ENCODE measurements around the gene HOXB5.

HOXB5 gene

DNA sequence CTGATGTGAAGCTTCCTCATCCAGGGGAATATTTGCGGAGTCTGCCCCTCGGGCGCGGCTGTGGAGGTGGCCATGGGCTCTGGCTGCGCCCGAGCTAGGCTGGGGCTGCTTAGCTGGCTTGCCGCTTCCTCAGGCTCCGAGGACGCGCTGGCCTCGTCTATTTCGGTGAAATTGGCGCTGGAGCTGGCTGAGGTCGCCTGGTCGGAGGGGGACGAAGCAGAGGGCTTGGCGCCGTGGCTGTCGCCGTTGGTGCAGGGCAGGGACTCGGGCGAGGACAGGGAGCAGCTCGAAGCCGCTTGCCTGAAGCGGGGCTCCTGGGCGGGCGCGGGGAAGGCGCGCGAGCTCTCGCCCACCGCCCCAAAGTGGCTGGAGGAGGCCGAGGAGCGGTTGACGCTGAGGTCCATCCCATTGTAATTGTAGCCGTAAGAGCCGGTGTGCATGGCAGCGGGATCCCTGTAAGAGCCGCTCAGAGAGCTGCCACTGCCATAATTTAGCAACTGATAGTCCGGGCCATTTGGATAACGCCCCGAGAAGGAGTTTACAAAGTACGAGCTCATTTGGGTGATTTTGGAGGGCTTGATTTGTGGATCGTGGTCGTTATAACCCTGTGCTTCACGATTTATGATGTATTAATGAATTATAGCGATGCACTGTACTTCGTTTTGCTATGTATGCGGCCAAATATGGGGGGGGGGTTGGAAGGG lies at the start of gene HOXB5:
HOXB5 (minus strand) TSS at position 654 of the 704 bp plus-strand sequence; CDS start at position 557, 97 bp downstream.
- Histone ChIP-seq H3K36me3 (ENCODE audit: control insufficient read depth in 2 of 2, insufficient read depth in 2 of 2, low read length in 2 of 2) (no peaks in the 10 kb centered on the region), H3K4me1 (ENCODE audit: control insufficient read depth, insufficient read depth, low read length) (peaks cover 54% of the 10 kb centered on the region), H3K27ac (ENCODE audit: low read length) (peak within 1 kb of the TSS; percentile 37), H3K9me3 (ENCODE audit: control insufficient read depth in 2 of 2, low read length in 2 of 2) (no peaks in the 10 kb centered on the region), H3K27me3 (ENCODE audit: control insufficient read depth in 1 of 2, insufficient read depth in 2 of 2, low read length in 2 of 2) (peaks cover 35 to 88% of the 10 kb centered on the region in 2 donors), H3K9ac (ENCODE audit: low read length in 2 of 2) (peak within 1 kb of the TSS; percentile 44 to 68), H3K4me3 (ENCODE audit: low read length in 2 of 2) (peak within 1 kb of the TSS; percentile 59 to 79)

DNA sequence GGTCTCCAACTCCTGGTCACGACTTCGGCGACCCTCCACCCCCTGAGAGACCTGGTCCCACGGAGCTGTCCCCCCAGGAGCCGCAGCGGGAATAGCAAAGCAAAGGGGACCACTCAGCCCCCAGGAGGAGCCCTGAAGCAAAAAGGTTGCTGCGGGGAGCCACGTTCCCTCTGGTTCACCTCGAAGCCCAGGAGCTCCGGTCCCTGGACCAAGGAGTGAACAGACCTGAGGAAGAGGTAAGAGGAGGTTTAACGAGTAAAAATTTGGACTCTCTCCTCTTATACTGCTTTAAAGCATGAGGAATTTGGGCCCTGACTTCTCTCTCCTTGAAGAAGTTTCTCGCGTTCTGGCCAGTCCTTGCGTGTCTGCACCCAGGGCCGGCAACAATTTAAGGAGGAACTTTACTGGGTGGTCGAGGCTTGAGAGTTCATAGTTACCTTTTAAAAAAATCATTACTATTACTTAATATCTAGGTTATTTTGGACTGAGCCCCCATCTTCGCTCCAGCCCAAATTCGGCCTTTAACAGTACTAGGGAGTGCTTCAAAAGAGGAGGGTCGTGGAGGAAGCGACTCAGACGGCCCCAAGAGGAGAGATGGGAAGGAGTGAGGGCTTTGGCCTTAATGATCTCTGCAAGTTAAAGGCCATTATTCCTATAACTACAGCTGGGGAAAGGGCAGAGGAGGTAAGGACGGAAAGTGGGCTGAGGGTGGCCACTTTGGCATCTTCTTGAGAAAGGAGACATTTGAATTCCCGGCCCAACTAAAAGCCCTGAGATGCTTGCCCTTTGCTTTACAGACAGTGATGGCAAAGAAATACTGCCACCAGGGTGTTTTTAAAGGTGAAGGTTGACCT lies 49.5 kb upstream of the HOXB5 start:
- H3K9ac ChIP-seq (ENCODE audit: low read length in 2 of 2): no peak overlapping the region
- no peak overlapping the region for H3K4me3 ChIP-seq (ENCODE audit: low read length in 2 of 2)
- no peaks in the 10 kb centered on the region for H3K9me3 ChIP-seq (ENCODE audit: control insufficient read depth in 2 of 2, low read length in 2 of 2)
- peaks cover 14% of the 10 kb centered on the region for H3K4me1 ChIP-seq (ENCODE audit: control insufficient read depth, insufficient read depth, low read length)
- H3K27me3 ChIP-seq (ENCODE audit: control insufficient read depth in 1 of 2, insufficient read depth in 2 of 2, low read length in 2 of 2): peaks cover 87 to 91% of the 10 kb centered on the region in 2 donors
- H3K36me3 ChIP-seq (ENCODE audit: control insufficient read depth in 2 of 2, insufficient read depth in 2 of 2, low read length in 2 of 2): no peaks in the 10 kb centered on the region
- H3K27ac ChIP-seq (ENCODE audit: low read length): no peak overlapping the region

- Histone ChIP-seq H3K27me3 (ENCODE audit: control insufficient read depth in 1 of 2, insufficient read depth in 2 of 2, low read length in 2 of 2) (peaks cover 87 to 91% of the 10 kb centered on the region in 2 donors), H3K9me3 (ENCODE audit: control insufficient read depth in 2 of 2, low read length in 2 of 2) (no peaks in the 10 kb centered on the region), H3K9ac (ENCODE audit: low read length in 2 of 2) (no peak overlapping the region), H3K36me3 (ENCODE audit: control insufficient read depth in 2 of 2, insufficient read depth in 2 of 2, low read length in 2 of 2) (no peaks in the 10 kb centered on the region), H3K4me3 (ENCODE audit: low read length in 2 of 2) (no peak overlapping the region), H3K4me1 (ENCODE audit: control insufficient read depth, insufficient read depth, low read length) (peaks cover 10% of the 10 kb centered on the region), H3K27ac (ENCODE audit: low read length) (no peak overlapping the region)
Observed at GRCh38 chr17:48642059-48642842, 48.7 kb upstream of the HOXB5 start.

DNA sequence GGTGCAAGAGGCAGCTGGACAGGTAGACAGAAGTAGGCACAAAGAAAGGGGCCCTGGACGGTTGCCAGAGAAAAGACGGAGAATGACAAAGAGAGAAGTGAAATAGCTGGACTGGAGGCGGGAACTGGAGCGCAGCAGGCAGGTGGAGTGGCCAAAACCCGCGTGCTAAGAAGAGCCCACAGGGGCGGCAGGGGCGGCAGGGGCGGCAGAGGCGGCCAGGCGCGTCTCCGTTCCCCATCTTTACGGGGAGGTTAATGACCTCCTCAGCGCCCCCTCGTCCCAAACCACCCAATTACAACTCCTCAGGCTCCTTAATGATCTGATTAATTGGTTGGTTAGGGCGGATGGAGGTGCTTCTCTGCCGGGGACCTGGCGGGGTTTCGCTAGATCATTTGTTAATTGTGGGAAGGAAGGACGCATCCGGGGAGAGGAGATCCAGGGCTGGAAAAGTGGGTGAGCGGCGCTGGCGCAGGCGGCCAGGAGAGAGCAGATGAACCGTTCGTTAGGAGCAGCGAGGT lies 48.0 kb upstream of the HOXB5 start:
- H3K36me3 ChIP-seq (ENCODE audit: control insufficient read depth in 2 of 2, insufficient read depth in 2 of 2, low read length in 2 of 2): no peaks in the 10 kb centered on the region
- no peak overlapping the region for H3K9ac ChIP-seq (ENCODE audit: low read length in 2 of 2)
- H3K4me1 ChIP-seq (ENCODE audit: control insufficient read depth, insufficient read depth, low read length): peaks cover 10% of the 10 kb centered on the region
- H3K4me3 ChIP-seq (ENCODE audit: low read length in 2 of 2): no peak overlapping the region
- no peak overlapping the region for H3K27ac ChIP-seq (ENCODE audit: low read length)
- H3K27me3 ChIP-seq (ENCODE audit: control insufficient read depth in 1 of 2, insufficient read depth in 2 of 2, low read length in 2 of 2): peaks cover 90 to 94% of the 10 kb centered on the region in 2 donors
- H3K9me3 ChIP-seq (ENCODE audit: control insufficient read depth in 2 of 2, low read length in 2 of 2): no peaks in the 10 kb centered on the region

- Histone ChIP-seq H3K27ac (ENCODE audit: low read length) (no peak overlapping the region), H3K4me1 (ENCODE audit: control insufficient read depth, insufficient read depth, low read length) (peaks cover 3% of the 10 kb centered on the region), H3K27me3 (ENCODE audit: control insufficient read depth in 1 of 2, insufficient read depth in 2 of 2, low read length in 2 of 2) (peaks cover 90 to 93% of the 10 kb centered on the region in 2 donors), H3K9me3 (ENCODE audit: control insufficient read depth in 2 of 2, low read length in 2 of 2) (no peaks in the 10 kb centered on the region), H3K4me3 (ENCODE audit: low read length in 2 of 2) (no peak overlapping the region), H3K9ac (ENCODE audit: low read length in 2 of 2) (no peak overlapping the region), H3K36me3 (ENCODE audit: control insufficient read depth in 2 of 2, insufficient read depth in 2 of 2, low read length in 2 of 2) (no peaks in the 10 kb centered on the region)
Observed at GRCh38 chr17:48640858-48641180, 47.2 kb upstream of the HOXB5 start.

DNA sequence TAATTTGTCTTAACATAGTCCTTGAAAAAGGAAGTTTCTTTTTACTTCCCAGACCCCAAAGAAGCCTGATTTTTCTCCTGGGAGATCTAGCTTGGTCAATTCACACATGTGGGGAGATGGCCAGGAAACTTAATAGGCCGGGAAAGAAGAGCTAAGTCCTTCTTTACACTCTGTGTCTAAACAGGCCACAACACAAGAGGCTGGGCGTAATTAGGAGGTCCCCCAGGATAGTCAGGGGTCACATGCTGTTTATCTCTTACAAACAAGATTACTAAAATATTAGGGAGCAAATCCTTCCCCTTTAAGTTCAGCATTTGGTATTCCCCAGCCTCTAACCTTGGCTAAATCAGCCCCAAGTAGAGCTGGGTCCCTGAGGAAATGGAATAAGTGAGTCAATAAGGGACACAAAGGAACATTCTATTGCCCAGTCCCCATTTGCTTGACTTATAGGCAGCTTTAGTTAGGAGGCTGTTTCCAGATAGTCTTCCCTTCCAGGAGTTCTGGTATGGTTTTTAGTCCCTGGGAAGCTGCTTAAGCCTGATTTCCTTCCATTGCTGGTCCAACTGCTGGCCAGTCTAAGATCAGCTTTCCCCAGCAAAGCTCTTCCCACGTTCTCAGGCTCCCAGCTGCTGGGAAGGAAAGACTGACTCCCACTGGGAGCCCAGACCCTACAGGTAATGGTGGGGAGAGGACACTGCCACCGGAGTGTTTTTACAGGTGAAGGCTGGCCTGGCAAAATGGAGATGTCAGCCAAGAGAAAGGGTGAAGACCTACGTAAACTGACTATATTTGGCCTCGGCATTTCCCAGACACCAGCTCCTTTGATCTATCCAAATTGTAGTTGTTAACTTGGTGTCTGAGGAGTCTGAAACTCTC lies 46.6 kb upstream of the HOXB5 start:
- no peak overlapping the region for H3K27ac ChIP-seq (ENCODE audit: low read length)
- H3K36me3 ChIP-seq (ENCODE audit: control insufficient read depth in 2 of 2, insufficient read depth in 2 of 2, low read length in 2 of 2): no peaks in the 10 kb centered on the region
- peaks cover 92 to 93% of the 10 kb centered on the region in 2 donors for H3K27me3 ChIP-seq (ENCODE audit: control insufficient read depth in 1 of 2, insufficient read depth in 2 of 2, low read length in 2 of 2)
- H3K4me1 ChIP-seq (ENCODE audit: control insufficient read depth, insufficient read depth, low read length): peaks cover 2% of the 10 kb centered on the region
- H3K9ac ChIP-seq (ENCODE audit: low read length in 2 of 2): no peak overlapping the region
- no peaks in the 10 kb centered on the region for H3K9me3 ChIP-seq (ENCODE audit: control insufficient read depth in 2 of 2, low read length in 2 of 2)
- H3K4me3 ChIP-seq (ENCODE audit: low read length in 2 of 2): no peak overlapping the region

DNA sequence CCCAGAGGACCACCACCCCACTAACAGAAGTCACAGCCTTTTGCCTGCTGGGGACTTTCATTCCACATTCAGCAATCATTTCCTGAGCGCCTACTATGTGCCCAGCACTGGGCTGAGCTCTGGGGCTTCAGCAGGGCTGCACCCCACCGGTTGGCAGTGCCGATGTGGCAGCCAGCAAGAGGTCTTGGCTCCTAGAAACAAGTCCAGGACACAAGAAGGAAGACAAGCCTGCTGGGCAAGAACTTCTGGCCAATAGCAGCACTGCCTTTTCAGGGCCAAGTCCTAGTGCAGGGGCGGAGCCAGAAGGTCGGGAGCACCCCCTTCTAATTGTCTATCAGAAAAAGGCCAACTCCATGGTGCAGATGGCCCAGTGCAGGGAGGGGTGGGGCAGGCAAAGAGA lies 45.6 kb upstream of the HOXB5 start:
- H3K9me3 ChIP-seq (ENCODE audit: control insufficient read depth in 2 of 2, low read length in 2 of 2): no peaks in the 10 kb centered on the region
- H3K4me3 ChIP-seq (ENCODE audit: low read length in 2 of 2): no peak overlapping the region
- H3K27ac ChIP-seq (ENCODE audit: low read length): no peak overlapping the region
- peaks cover 2% of the 10 kb centered on the region for H3K4me1 ChIP-seq (ENCODE audit: control insufficient read depth, insufficient read depth, low read length)
- peaks cover 92% of the 10 kb centered on the region in 2 donors for H3K27me3 ChIP-seq (ENCODE audit: control insufficient read depth in 1 of 2, insufficient read depth in 2 of 2, low read length in 2 of 2)
- H3K9ac ChIP-seq (ENCODE audit: low read length in 2 of 2): no peak overlapping the region
- no peaks in the 10 kb centered on the region for H3K36me3 ChIP-seq (ENCODE audit: control insufficient read depth in 2 of 2, insufficient read depth in 2 of 2, low read length in 2 of 2)

DNA sequence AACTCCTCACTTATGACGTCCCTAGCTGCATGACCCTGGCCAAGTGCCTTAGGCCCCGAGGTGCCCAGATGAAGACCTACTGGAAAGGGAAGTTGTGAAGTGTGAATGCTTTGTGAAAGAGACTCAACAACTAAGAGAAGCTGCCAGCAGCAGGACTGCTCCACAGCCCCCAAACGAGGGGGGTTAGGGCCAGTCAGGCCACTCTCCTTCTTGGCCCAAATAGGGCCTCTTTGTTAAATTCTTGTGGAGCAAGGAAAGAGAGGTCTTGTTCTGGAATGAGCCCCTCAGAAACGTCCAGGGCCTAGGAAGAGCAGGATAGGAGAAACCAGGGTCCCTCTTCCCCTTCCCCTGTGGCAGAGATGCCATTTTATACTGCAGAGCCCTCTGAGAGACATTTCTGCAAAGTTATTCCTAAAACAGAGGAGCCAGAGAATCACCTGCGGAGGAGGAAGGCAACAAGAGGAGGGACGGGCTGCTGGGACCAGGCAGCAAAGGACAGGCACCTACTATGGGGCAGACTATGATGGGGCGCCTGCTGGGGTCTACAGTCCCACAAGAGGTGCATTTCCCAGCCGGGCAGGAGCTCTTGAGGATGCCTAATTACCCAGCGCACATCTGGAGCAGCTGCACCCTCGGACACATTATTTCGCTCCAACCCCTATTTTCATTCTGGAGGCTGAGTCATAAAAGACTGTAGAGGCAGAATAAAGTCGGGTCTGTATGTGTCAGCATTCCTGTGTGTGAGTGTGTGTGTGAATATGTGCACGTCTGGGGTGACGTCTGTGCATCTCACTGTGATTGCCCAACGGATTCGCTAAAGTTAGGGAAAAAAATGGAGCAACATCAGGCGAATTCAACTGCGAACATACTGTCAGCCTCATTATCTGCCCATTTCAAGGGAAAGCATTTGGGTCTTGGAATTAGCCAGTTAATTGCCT lies 44.0 kb upstream of the HOXB5 start:
- H3K4me3 ChIP-seq (ENCODE audit: low read length in 2 of 2): no peak overlapping the region
- H3K27ac ChIP-seq (ENCODE audit: low read length): no peak overlapping the region
- no peaks in the 10 kb centered on the region for H3K36me3 ChIP-seq (ENCODE audit: control insufficient read depth in 2 of 2, insufficient read depth in 2 of 2, low read length in 2 of 2)
- no peaks in the 10 kb centered on the region for H3K9me3 ChIP-seq (ENCODE audit: control insufficient read depth in 2 of 2, low read length in 2 of 2)
- peaks cover 90 to 92% of the 10 kb centered on the region in 2 donors for H3K27me3 ChIP-seq (ENCODE audit: control insufficient read depth in 1 of 2, insufficient read depth in 2 of 2, low read length in 2 of 2)
- H3K9ac ChIP-seq (ENCODE audit: low read length in 2 of 2): no peak overlapping the region
- H3K4me1 ChIP-seq (ENCODE audit: control insufficient read depth, insufficient read depth, low read length): peaks cover 7% of the 10 kb centered on the region

All from stomach smooth muscle (tissue), 2 donors.